ENCODE measurements around the gene TMED8. TPM values are rescaled to one million over a fixed set of nuclear protein-coding genes. Genes with fewer than 3 reads are reported as not detected.

Gene TMED8
- total and polyA plus RNA-seq, 4 donors: 2.5 to 9.4 (median 6.0) TPM

DNA sequence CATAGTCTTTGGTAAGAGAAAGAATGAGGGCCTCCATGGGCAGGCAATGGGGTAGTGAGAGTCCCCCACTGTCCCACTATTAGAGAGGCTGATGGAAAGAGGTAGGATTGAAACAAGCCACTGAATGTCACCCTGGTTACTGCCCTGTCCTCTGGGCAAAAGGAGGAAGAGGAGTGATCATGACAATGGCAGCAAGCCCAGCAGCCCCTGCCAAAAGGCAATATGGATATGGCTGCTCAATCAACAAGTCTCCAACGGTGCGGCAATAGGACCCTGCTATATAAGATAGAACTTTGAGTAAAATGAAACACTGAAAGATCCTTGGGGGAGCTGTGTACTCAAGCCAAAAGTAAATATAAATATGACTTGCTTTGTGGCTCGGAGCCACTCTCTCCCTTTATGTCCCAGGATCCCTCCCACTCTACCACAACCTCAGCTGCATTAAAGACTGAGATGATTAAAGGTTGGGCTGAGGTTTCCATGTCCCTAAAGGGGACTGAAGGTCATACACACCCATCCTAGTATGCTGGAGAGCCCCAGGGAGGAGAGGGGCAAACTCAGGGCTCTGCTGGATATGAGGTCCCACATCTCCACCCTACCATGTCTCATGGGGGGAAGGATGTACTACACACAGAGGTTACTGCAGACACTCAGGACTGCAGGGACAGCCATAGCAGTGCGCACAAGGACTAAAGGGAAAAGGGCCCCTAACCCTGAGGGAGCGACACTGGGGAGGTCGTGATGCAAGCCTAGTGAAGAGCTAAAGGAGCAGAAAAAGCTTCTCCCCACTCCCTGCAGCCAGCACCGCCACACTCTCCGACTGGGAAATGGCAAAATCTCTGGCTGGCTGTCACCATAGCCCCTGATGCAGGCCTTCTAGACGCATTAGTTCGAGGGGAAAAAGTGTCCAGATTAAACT is 62.1 kb downstream of the TMED8 start:
- no peak for DNase-seq
- Histone ChIP-seq H3K36me3 (ENCODE audit: control insufficient read depth in 1 of 2, insufficient read depth in 2 of 2, low read length in 1 of 2) (no peaks in the 10 kb centered on the region), H3K9me3 (ENCODE audit: control insufficient read depth, low read length) (no peaks in the 10 kb centered on the region), H3K27ac (ENCODE audit: low read depth in 1 of 2, low read length in 2 of 2) (no peak overlapping the region), H3K4me3 (ENCODE audit: low read length in 2 of 2) (no peak overlapping the region), H3K27me3 (ENCODE audit: control insufficient read depth in 1 of 2, insufficient read depth in 2 of 2, low read length in 1 of 2) (no peaks in the 10 kb centered on the region), H3K4me1 (ENCODE audit: control insufficient read depth in 1 of 2, insufficient read depth in 2 of 2, low read length in 2 of 2) (no peaks in the 10 kb centered on the region)
- ATAC-seq (ENCODE audit: low FRiP score): no peak
- WGBS, 2 donors: 71 to 74% methylated on average over 10 of the region's 10 CpGs
- intact Hi-C loops (cut with DNase I): loop anchor here (5.0 kb wide), 2 partner anchors 162 to 442 kb away; no protein-coding TSS in a partner anchor

DNA sequence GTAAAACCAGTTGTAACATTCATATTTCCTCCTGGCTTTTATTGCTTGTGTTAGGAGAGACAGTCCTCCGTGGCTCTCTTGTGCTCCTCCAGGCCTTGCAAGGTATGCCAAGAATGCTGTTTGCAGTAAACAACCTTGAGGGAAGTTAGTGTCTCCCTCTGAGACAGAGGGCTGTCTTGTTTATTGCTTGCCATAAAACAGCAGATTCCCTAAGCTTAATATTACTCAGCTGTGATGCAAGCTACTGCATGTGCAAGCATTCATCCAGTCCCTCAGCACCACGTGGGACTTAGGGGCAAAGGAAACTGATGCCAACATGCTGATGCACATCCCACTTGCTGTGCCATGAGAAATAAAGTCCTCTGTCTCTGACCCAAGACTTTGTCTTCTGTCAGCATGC is 62.9 kb downstream of the TMED8 start:
- no peaks in the 10 kb centered on the region for H3K9me3 ChIP-seq (ENCODE audit: control insufficient read depth, low read length)
- H3K36me3 ChIP-seq (ENCODE audit: control insufficient read depth in 1 of 2, insufficient read depth in 2 of 2, low read length in 1 of 2): no peaks in the 10 kb centered on the region
- no peak overlapping the region for H3K4me3 ChIP-seq (ENCODE audit: low read length in 2 of 2)
- no peaks in the 10 kb centered on the region for H3K4me1 ChIP-seq (ENCODE audit: control insufficient read depth in 1 of 2, insufficient read depth in 2 of 2, low read length in 2 of 2)
- intact Hi-C loops (cut with DNase I): no loop called here
- no peak for DNase-seq
- no peak for ATAC-seq (ENCODE audit: low FRiP score)
- 28 to 30% methylated on average over 2 of the region's 2 CpGs for WGBS, 2 donors
- no peak overlapping the region for H3K27ac ChIP-seq (ENCODE audit: low read depth in 1 of 2, low read length in 2 of 2)
- no peaks in the 10 kb centered on the region for H3K27me3 ChIP-seq (ENCODE audit: control insufficient read depth in 1 of 2, insufficient read depth in 2 of 2, low read length in 1 of 2)

DNA sequence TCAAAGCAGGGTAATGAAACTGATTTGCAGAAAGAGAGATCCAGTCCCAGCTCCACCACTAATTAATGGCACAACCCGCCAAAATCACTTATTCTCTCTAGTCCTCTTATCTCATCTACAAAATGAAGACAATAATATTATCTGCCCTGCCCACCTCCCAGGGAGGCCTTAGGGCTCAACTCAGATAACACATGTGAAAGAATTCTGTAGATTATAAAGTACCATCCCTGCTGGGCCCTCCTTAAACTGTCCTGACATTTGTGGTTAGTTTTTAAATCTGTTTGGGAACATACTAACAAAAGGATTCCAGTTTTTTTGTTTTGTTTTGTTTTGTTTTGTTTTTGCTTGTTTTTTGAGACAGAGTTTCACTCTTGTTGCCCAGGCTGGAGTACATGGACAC is 63.5 kb downstream of the TMED8 start:
- ATAC-seq (ENCODE audit: low FRiP score) (no peak), DNase-seq (no peak)
- intact Hi-C loops (cut with DNase I): no loop called here
- 81 to 85% methylated on average over 1 of the region's 1 CpG for WGBS, 2 donors
- Histone ChIP-seq H3K9me3 (ENCODE audit: control insufficient read depth, low read length) (no peaks in the 10 kb centered on the region), H3K27me3 (ENCODE audit: control insufficient read depth in 1 of 2, insufficient read depth in 2 of 2, low read length in 1 of 2) (no peaks in the 10 kb centered on the region), H3K36me3 (ENCODE audit: control insufficient read depth in 1 of 2, insufficient read depth in 2 of 2, low read length in 1 of 2) (no peaks in the 10 kb centered on the region), H3K4me1 (ENCODE audit: control insufficient read depth in 1 of 2, insufficient read depth in 2 of 2, low read length in 2 of 2) (no peaks in the 10 kb centered on the region), H3K4me3 (ENCODE audit: low read length in 2 of 2) (no peak overlapping the region), H3K27ac (ENCODE audit: low read depth in 1 of 2, low read length in 2 of 2) (no peak overlapping the region)

DNA sequence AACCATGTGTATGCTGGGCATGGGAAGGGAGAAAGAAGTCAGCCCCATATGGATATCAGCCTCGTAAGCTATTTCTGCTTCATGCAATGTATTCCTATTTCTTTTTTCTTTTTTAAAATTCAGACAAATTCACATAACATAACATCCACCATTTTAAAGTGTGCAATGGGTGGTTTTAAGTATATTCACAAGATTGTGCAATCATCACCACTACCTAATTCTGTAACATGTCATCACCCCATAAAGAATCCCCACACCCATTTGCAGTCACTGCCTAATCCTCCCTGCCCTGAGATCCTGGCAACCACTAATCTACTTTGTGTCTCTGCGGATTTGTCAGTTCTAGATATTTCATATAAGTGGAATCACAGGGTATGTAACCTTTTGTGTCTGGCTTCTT is 65.7 kb downstream of the TMED8 start:
- Histone ChIP-seq H3K4me3 (ENCODE audit: low read length in 2 of 2) (no peak overlapping the region), H3K4me1 (ENCODE audit: control insufficient read depth in 1 of 2, insufficient read depth in 2 of 2, low read length in 2 of 2) (peaks cover 0 to 3% of the 10 kb centered on the region in 2 donors), H3K9me3 (ENCODE audit: control insufficient read depth, low read length) (no peaks in the 10 kb centered on the region), H3K36me3 (ENCODE audit: control insufficient read depth in 1 of 2, insufficient read depth in 2 of 2, low read length in 1 of 2) (no peaks in the 10 kb centered on the region), H3K27me3 (ENCODE audit: control insufficient read depth in 1 of 2, insufficient read depth in 2 of 2, low read length in 1 of 2) (no peaks in the 10 kb centered on the region), H3K27ac (ENCODE audit: low read depth in 1 of 2, low read length in 2 of 2) (no peak overlapping the region)
- DNase-seq: no peak
- WGBS, 2 donors: 97% methylated on average over 2 of the region's 2 CpGs
- no peak for ATAC-seq (ENCODE audit: low FRiP score)
- intact Hi-C loops (cut with DNase I): no loop called here

DNA sequence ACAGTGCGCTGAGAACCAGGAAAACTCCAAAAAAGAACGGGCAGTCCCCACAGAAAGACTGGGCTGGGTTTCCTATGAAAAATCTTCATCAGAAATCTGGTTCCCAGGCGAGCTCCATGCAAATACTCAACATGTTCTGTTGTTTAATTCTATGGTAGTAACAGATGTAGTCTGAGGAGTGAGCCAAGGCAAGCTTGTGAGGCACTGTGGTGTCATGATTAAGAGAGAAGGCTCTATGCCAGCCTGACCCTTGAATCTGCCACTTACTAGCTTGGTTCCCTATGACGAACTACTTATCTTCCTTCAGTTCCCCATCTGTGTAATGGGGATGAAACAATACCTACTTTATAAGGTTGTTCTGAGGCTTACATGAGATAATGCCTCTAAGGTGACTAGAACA is 66.9 kb downstream of the TMED8 start:
- intact Hi-C loops (cut with DNase I): no loop called here
- H3K4me1 ChIP-seq (ENCODE audit: control insufficient read depth in 1 of 2, insufficient read depth in 2 of 2, low read length in 2 of 2): peaks cover 0 to 3% of the 10 kb centered on the region in 2 donors
- 81 to 87% methylated on average over 4 of the region's 4 CpGs for whole genome bisulfite sequencing, 2 donors
- H3K36me3 ChIP-seq (ENCODE audit: control insufficient read depth in 1 of 2, insufficient read depth in 2 of 2, low read length in 1 of 2): peaks cover 0 to 6% of the 10 kb centered on the region in 2 donors
- no peaks in the 10 kb centered on the region for H3K9me3 ChIP-seq (ENCODE audit: control insufficient read depth, low read length)
- ATAC-seq (ENCODE audit: low FRiP score): no peak
- H3K27me3 ChIP-seq (ENCODE audit: control insufficient read depth in 1 of 2, insufficient read depth in 2 of 2, low read length in 1 of 2): no peaks in the 10 kb centered on the region
- DNase-seq: no peak
- no peak overlapping the region for H3K4me3 ChIP-seq (ENCODE audit: low read length in 2 of 2)
- H3K27ac ChIP-seq (ENCODE audit: low read depth in 1 of 2, low read length in 2 of 2): no peak overlapping the region

DNA sequence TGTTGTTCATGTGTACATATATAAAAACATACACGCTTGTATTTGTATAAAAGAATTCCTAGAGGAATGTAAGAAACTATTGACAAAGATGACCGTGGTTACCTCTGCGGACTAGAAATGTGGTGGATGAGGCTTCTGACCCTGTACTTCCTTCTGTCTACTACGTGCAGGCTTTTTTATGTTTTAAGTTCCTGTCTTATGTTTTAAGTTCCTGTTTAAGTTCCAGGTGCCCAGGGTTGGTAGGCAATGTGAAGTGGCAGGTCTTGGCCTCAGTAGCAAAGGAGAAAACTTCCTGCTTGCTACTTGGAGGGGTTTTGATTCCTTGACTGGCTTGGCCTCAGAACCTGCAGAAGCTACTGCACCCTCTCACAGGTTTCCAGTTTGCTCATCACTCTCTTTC is 67.8 kb downstream of the TMED8 start:
- H3K4me1 ChIP-seq (ENCODE audit: control insufficient read depth in 1 of 2, insufficient read depth in 2 of 2, low read length in 2 of 2): peaks cover 0 to 3% of the 10 kb centered on the region in 2 donors
- DNase-seq (no peak), ATAC-seq (ENCODE audit: low FRiP score) (no peak)
- intact Hi-C loops (cut with DNase I): no loop called here
- no peak overlapping the region for H3K4me3 ChIP-seq (ENCODE audit: low read length in 2 of 2)
- no peaks in the 10 kb centered on the region for H3K9me3 ChIP-seq (ENCODE audit: control insufficient read depth, low read length)
- peaks cover 0 to 6% of the 10 kb centered on the region in 2 donors for H3K36me3 ChIP-seq (ENCODE audit: control insufficient read depth in 1 of 2, insufficient read depth in 2 of 2, low read length in 1 of 2)
- 91 to 94% methylated on average over 4 of the region's 4 CpGs for WGBS, 2 donors
- no peak overlapping the region for H3K27ac ChIP-seq (ENCODE audit: low read depth in 1 of 2, low read length in 2 of 2)
- no peaks in the 10 kb centered on the region for H3K27me3 ChIP-seq (ENCODE audit: control insufficient read depth in 1 of 2, insufficient read depth in 2 of 2, low read length in 1 of 2)

DNA sequence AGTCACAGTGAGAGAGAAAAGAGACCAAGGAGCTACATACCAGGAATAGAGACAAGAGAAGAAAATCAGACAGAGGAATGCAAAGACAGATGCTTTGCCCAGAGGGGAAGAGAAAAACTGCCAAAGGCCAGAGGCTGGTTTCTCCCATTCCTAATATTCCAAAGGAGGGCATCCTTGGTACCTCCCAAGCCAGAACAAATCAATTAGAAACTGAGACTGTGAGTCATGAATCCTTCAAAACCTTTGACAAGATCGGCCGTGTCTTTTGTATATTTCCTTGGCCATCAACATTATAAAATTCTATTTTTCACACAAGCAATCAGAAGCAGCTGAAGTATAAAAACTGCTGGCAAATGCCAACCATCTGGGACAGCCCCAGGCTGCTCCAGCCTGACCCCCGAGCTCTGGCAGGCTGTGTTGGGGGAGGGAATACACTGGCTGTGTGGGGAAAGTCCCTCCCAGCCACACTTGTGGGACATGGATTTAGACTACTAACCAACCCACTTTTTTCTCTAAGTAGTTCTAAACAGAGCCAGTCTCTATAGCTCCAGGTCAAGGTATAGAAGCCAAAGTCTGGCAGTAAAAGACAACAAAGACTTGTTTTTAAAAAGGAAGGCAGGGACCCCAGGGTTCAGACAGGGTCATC is 69.9 kb downstream of the TMED8 start:
- ATAC-seq (ENCODE audit: low FRiP score) (no peak), DNase-seq (no peak)
- WGBS, 2 donors: 3 to 7% methylated on average over 3 of the region's 3 CpGs
- Histone ChIP-seq H3K4me1 (ENCODE audit: control insufficient read depth in 1 of 2, insufficient read depth in 2 of 2, low read length in 2 of 2) (peaks cover 0 to 3% of the 10 kb centered on the region in 2 donors), H3K9me3 (ENCODE audit: control insufficient read depth, low read length) (no peaks in the 10 kb centered on the region), H3K36me3 (ENCODE audit: control insufficient read depth in 1 of 2, insufficient read depth in 2 of 2, low read length in 1 of 2) (peaks cover 0 to 6% of the 10 kb centered on the region in 2 donors), H3K27me3 (ENCODE audit: control insufficient read depth in 1 of 2, insufficient read depth in 2 of 2, low read length in 1 of 2) (no peaks in the 10 kb centered on the region), H3K4me3 (ENCODE audit: low read length in 2 of 2) (no peak overlapping the region), H3K27ac (ENCODE audit: low read depth in 1 of 2, low read length in 2 of 2) (no peak overlapping the region)
- intact Hi-C loops (cut with DNase I): no loop called here

DNA sequence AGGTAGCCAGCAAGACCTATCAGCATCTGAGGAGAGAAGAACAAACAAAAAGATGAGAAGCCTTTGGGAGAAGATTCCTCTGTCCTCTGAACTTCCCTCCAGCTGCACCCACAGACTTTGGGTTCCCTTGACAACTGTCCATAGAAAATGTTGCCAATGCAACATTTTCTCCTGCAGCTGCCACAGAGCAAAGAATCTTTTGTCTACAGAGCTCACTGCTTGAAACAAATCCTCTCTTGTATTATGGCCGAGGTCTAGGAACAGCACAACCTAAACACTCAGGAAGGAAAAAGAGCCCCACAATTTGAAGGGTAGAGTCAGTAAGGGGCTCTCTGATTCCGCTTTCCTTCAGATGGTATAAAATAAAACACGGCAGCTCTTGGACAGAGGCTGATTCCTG is 70.5 kb downstream of the TMED8 start:
- Histone ChIP-seq H3K27ac (ENCODE audit: low read depth in 1 of 2, low read length in 2 of 2) (no peak overlapping the region), H3K4me3 (ENCODE audit: low read length in 2 of 2) (no peak overlapping the region), H3K27me3 (ENCODE audit: control insufficient read depth in 1 of 2, insufficient read depth in 2 of 2, low read length in 1 of 2) (no peaks in the 10 kb centered on the region), H3K9me3 (ENCODE audit: control insufficient read depth, low read length) (no peaks in the 10 kb centered on the region), H3K36me3 (ENCODE audit: control insufficient read depth in 1 of 2, insufficient read depth in 2 of 2, low read length in 1 of 2) (peaks cover 0 to 9% of the 10 kb centered on the region in 2 donors), H3K4me1 (ENCODE audit: control insufficient read depth in 1 of 2, insufficient read depth in 2 of 2, low read length in 2 of 2) (peaks cover 0 to 3% of the 10 kb centered on the region in 2 donors)
- 11 to 18% methylated on average over 3 of the region's 3 CpGs for WGBS, 2 donors
- intact Hi-C loops (cut with DNase I): no loop called here
- ATAC-seq (ENCODE audit: low FRiP score) (no peak), DNase-seq (no peak)

DNA sequence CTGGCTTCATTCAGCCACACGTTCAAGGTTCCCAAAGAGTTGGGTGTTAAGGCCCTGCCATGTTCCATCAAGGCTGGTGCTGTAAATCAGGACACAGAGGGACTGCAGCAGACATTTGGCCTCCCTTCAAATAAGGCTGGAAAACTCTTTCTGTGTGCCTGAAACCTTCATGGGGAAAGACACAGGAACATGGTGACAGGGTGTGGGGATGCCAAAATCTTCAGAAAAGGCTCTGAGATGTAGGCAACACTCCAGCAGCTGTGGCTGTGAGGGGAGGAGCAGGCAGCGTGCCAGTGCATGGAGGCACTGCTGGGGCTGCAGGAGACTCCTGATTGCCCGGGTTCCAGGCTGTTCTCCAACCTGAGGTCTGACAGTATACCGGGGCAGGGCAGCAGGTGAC is 71.2 kb downstream of the TMED8 start:
- peaks cover 0 to 3% of the 10 kb centered on the region in 2 donors for H3K4me1 ChIP-seq (ENCODE audit: control insufficient read depth in 1 of 2, insufficient read depth in 2 of 2, low read length in 2 of 2)
- H3K27me3 ChIP-seq (ENCODE audit: control insufficient read depth in 1 of 2, insufficient read depth in 2 of 2, low read length in 1 of 2): no peaks in the 10 kb centered on the region
- intact Hi-C loops (cut with DNase I): no loop called here
- peaks cover 0 to 9% of the 10 kb centered on the region in 2 donors for H3K36me3 ChIP-seq (ENCODE audit: control insufficient read depth in 1 of 2, insufficient read depth in 2 of 2, low read length in 1 of 2)
- no peak overlapping the region for H3K4me3 ChIP-seq (ENCODE audit: low read length in 2 of 2)
- DNase-seq: no peak
- no peak overlapping the region for H3K27ac ChIP-seq (ENCODE audit: low read depth in 1 of 2, low read length in 2 of 2)
- no peak for ATAC-seq (ENCODE audit: low FRiP score)
- 29 to 33% methylated on average over 4 of the region's 4 CpGs for WGBS, 2 donors
- H3K9me3 ChIP-seq (ENCODE audit: control insufficient read depth, low read length): no peaks in the 10 kb centered on the region
